ENCODE results near the gene CFAP221. TPM values are rescaled to one million over a fixed set of nuclear protein-coding genes. Genes with fewer than 3 reads are reported as not detected.

CFAP221 gene
- total RNA-seq, 1 donor, result 0.31 TPM

GRCh38 chr2:119697290-119698020, 153.2 kb downstream of the CFAP221 start:
- H3K4me1 ChIP-seq (ENCODE audit: insufficient read depth, low read length), result peaks cover 12% of the 10 kb centered on the region
- H3K27me3 ChIP-seq (ENCODE audit: insufficient read depth, low read length), result no peaks in the 10 kb centered on the region
- H3K9me3 ChIP-seq (ENCODE audit: low read depth, low read length), result no peaks in the 10 kb centered on the region
- H3K4me3 ChIP-seq (ENCODE audit: low read length), result no peak overlapping the region

- Histone ChIP-seq H3K4me3 (ENCODE audit: low read length) (no peak overlapping the region), H3K27me3 (ENCODE audit: insufficient read depth, low read length) (no peaks in the 10 kb centered on the region), H3K4me1 (ENCODE audit: insufficient read depth, low read length) (peaks cover 12% of the 10 kb centered on the region), H3K9me3 (ENCODE audit: low read depth, low read length) (no peaks in the 10 kb centered on the region)
Observed at GRCh38 chr2:119698246-119698645, 154.0 kb downstream of the CFAP221 start.

- no peaks in the 10 kb centered on the region for H3K27me3 ChIP-seq (ENCODE audit: insufficient read depth, low read length)
- H3K4me1 ChIP-seq (ENCODE audit: insufficient read depth, low read length), result peaks cover 12% of the 10 kb centered on the region
- H3K9me3 ChIP-seq (ENCODE audit: low read depth, low read length), result no peaks in the 10 kb centered on the region
- no peak overlapping the region for H3K4me3 ChIP-seq (ENCODE audit: low read length)
Observed at GRCh38 chr2:119699016-119699606, 154.9 kb downstream of the CFAP221 start.

- Histone ChIP-seq H3K4me1 (ENCODE audit: insufficient read depth, low read length) (peaks cover 9% of the 10 kb centered on the region), H3K4me3 (ENCODE audit: low read length) (no peak overlapping the region), H3K9me3 (ENCODE audit: low read depth, low read length) (no peaks in the 10 kb centered on the region), H3K27me3 (ENCODE audit: insufficient read depth, low read length) (no peaks in the 10 kb centered on the region)
Observed at GRCh38 chr2:119700866-119701265, 156.6 kb downstream of the CFAP221 start.

- Histone ChIP-seq H3K27me3 (ENCODE audit: insufficient read depth, low read length) (no peaks in the 10 kb centered on the region), H3K4me3 (ENCODE audit: low read length) (no peak overlapping the region), H3K9me3 (ENCODE audit: low read depth, low read length) (no peaks in the 10 kb centered on the region), H3K4me1 (ENCODE audit: insufficient read depth, low read length) (peaks cover 6% of the 10 kb centered on the region)
Observed at GRCh38 chr2:119701352-119701751, 157.1 kb downstream of the CFAP221 start.

- Histone ChIP-seq H3K4me3 (ENCODE audit: low read length) (no peak overlapping the region), H3K27me3 (ENCODE audit: insufficient read depth, low read length) (no peaks in the 10 kb centered on the region), H3K9me3 (ENCODE audit: low read depth, low read length) (no peaks in the 10 kb centered on the region), H3K4me1 (ENCODE audit: insufficient read depth, low read length) (peaks cover 4% of the 10 kb centered on the region)
Observed at GRCh38 chr2:119702203-119702917, 158.1 kb downstream of the CFAP221 start.

- H3K4me1 ChIP-seq (ENCODE audit: insufficient read depth, low read length), result no peaks in the 10 kb centered on the region
- H3K4me3 ChIP-seq (ENCODE audit: low read length), result no peak overlapping the region
- no peaks in the 10 kb centered on the region for H3K27me3 ChIP-seq (ENCODE audit: insufficient read depth, low read length)
- no peaks in the 10 kb centered on the region for H3K9me3 ChIP-seq (ENCODE audit: low read depth, low read length)
Observed at GRCh38 chr2:119702918-119703401, 158.7 kb downstream of the CFAP221 start.

- no peak overlapping the region for H3K4me3 ChIP-seq (ENCODE audit: low read length)
- H3K4me1 ChIP-seq (ENCODE audit: insufficient read depth, low read length), result no peaks in the 10 kb centered on the region
- no peaks in the 10 kb centered on the region for H3K9me3 ChIP-seq (ENCODE audit: low read depth, low read length)
- H3K27me3 ChIP-seq (ENCODE audit: insufficient read depth, low read length), result no peaks in the 10 kb centered on the region
Observed at GRCh38 chr2:119703526-119703925, 159.3 kb downstream of the CFAP221 start.

GRCh38 chr2:119704670-119705120, 160.4 kb downstream of the CFAP221 start:
- no peaks in the 10 kb centered on the region for H3K27me3 ChIP-seq (ENCODE audit: insufficient read depth, low read length)
- H3K4me1 ChIP-seq (ENCODE audit: insufficient read depth, low read length), result no peaks in the 10 kb centered on the region
- no peaks in the 10 kb centered on the region for H3K9me3 ChIP-seq (ENCODE audit: low read depth, low read length)

GRCh38 chr2:119706221-119706620, 162.0 kb downstream of the CFAP221 start:
- no peaks in the 10 kb centered on the region for H3K4me1 ChIP-seq (ENCODE audit: insufficient read depth, low read length)

More at GRCh38 chr2:119704670-119705120, 160.4 kb downstream of the CFAP221 start:
- no peak overlapping the region for H3K4me3 ChIP-seq (ENCODE audit: low read length)

More at GRCh38 chr2:119706221-119706620, 162.0 kb downstream of the CFAP221 start:
- H3K27me3 ChIP-seq (ENCODE audit: insufficient read depth, low read length), result no peaks in the 10 kb centered on the region
- H3K4me3 ChIP-seq (ENCODE audit: low read length), result no peak overlapping the region
- H3K9me3 ChIP-seq (ENCODE audit: low read depth, low read length), result no peaks in the 10 kb centered on the region

Other genes with a start within 250 kb of the CFAP221 start
- gene C2orf76, start 177.6 kb upstream of the CFAP221 start, total RNA-seq, result 4.8 TPM
- gene DBI, start 177.5 kb upstream of the CFAP221 start, total RNA-seq, result 46.8 TPM
- not detected for gene TMEM37, start 112.6 kb upstream of the CFAP221 start, total RNA-seq
- gene SCTR, start 20.0 kb upstream of the CFAP221 start, total RNA-seq, result not detected
- gene TMEM177, start 134.8 kb downstream of the CFAP221 start, total RNA-seq, result 2.7 TPM
- 85.0 TPM for gene PTPN4, start 215.5 kb downstream of the CFAP221 start, total RNA-seq